Stimulated activated CD8-positive, alpha-beta memory T cell treated with anti-CD3 and anti-CD28 coated beads, Interleukin-4, amount 100 ng/mL, for 1 hour (primary cell): ENCODE measurements around the gene GNAI2.

Experiments used
- DNase-seq, 2 donors: peaks; one replicate each; pipeline ENCODE4 v3.0.0-alpha.2; 2020; ENCODE audit warnings: low read depth in 2 of 2, low spot score in 1 of 2

GNAI2 gene

GRCh38 chr3:50296721-50297383 is 60.8 kb downstream of the GNAI2 start:
- no peak for DNase-seq

DNA sequence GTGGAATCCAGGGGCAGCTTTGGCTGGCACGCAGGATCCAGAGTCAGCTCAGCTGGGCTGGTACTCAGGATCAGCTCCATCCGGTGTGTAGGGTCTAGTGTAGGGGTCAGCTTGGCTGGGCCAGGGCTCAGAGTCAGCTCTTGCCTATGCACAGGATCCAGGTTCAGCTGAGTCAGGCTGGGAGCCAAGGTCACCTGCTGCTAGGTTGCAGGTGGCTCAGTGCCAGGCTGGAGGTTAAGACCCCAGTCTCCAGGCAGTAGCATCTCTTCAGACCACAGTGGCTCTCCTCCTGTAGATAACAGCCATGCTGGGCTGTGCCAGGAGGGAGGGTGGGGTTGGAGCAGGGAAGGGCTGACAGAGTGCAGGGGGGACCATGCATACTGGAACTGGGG is 61.4 kb downstream of the GNAI2 start:
- DNase-seq = no peak

DNA sequence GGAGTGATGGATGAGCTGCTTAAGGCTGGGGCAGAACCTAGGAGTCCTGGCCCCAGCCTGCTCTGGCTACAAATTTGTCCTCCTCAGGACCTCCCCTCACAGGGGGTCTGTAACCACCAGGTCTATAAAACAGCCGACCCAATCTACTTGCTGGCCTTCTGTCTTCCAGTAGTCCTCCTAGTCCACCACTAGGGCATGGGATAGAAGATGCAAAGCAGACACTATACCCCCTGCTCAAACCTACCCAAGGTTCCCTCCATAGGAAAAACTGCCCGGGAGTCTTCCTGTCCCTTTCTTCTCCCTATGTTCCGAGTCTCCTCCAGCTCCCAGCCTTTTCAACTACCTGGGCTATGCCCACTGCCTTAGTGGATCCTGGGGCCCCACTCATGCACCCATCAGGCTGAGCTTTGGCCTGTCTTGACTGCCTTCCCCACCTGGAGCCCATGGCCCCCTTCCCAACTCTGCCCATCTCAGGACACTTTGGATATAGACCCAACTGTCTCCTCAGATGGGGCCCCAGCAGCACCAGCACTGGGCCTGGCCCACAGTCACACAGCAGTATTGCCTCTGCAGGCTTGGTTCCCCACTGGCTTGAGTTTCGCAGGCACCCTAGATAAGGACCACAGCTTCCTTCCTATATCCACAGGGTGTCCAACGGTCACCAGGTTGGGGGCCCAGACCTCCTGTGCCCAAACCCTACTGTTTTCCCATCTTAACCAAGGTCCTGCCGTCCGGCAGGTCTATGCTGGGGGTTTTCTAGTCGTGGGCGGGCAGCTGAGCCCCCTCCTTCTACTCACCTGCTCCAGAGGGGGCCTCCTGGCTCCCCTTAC is 62.1 kb downstream of the GNAI2 start:
- DNase-seq = no peak

- DNase-seq = peak; percentile 98 to 99
Measured at GRCh38 chr3:50298836-50299637, 63.0 kb downstream of the GNAI2 start, which contains the start of the genes HYAL3 and NAA80. HYAL3 (minus strand) TSS chr3:50299405; CDS start chr3:50295602, 3,803 bp downstream. NAA80 (minus strand) TSS chr3:50299405; CDS start chr3:50297463, 1,942 bp downstream.

DNA sequence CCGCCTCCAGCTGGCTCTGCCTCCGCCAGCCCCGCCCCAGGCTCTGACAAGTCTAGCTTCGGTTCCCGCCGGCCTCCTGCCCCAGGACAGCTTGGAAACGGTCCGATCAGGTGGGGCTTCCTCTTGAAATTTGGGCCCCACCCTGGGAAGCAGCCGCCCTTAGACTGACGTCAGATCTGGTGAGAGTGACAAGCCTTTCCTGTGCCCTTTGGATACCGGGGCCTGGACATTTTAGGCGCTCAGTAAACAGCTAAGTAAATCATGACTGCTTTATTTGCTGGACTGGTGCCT is 63.6 kb downstream of the GNAI2 start:
- no peak for DNase-seq

DNA sequence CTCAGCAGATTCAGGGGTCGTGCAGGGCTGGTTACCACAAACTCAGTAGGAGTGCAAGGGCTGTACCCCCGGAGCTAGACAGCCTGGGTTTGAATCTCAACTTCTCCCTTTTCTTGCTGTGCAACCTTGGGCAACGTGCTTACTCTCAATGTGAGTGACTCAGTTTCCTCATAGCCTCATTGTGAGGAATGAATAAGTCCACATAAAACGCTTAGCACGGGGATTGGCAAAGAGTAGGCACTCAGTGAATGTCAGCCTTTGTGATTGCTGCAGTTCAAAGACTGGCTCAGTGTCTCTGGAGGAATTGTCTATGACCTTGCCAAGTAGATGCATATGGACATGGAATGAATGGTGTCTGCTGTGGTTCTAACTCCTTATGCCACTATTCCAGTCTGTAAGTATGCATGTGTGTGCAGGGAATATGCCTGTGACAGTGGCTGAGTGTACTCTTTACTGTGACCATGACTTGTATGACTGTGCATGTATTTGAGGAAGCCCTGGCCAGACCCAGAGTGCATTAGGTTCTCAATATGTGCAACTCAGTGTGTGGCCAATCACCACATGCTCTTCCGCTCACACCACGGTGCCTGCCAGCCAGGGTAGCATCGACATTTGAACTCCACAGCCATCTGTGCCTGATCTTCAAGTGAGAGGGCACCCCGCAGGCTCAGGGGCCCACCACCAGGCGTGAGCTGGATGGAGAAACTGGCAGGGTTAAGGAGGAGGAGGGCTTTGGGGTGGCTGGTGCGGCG is 64.1 kb downstream of the GNAI2 start:
- no peak for DNase-seq

DNA sequence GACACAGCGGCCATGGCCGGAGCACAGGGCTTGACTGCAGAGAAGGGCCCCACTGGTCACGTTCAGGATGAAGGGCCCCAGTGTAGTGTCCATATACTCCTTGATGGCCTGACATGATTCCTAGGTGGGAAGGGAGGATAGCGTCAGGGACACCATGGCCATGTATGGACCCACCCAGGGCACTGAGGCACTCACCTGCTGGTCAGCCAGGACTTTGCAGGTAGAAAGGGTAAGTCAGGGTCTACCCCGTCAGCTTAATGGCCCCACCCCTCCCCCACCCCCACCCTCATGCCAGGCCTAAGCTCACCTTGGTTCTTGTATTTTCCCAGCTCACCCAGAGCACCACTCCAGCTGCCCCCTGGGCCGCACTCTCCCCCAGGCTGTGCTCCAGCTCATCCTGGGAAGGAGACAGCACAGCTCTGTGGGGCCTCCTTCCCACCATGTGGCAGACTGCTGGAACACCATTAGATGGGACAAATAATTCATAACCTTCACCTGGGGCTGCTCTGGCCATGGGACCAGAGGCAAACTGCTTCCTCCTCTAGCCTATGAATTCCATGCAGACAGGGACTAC is 64.8 kb downstream of the GNAI2 start:
- no peak for DNase-seq

GRCh38 chr3:50302095-50303012 is 66.3 kb downstream of the GNAI2 start:
- DNase-seq = no peak

GRCh38 chr3:50303013-50303815 is 67.2 kb downstream of the GNAI2 start, which contains the start of gene HYAL1:
HYAL1 (minus strand) TSS chr3:50303574; CDS start chr3:50302956, 618 bp downstream.
- no peak for DNase-seq

DNA sequence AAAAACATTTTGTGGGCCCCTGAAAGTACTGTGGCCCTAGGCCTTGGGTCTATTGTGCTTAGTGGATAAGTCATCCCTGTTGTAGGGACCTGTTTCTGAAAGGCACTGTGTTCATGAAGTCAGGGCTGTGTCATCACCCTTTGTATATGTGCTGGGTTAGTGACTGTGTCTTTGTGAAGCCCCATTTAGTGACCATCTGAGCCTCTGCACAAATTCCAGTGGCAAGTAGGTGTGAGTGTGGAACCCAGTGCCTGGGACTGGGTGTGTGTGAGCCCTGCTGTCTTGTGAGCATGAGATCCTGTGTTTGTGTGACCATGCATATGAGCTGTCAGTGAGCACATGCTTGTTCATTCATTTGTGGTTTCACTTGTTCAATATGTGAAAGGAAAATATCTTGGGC is 68.6 kb downstream of the GNAI2 start:
- no peak for DNase-seq
